Peyer's patch (tissue), 4 donors: Measurements from ENCODE around the gene FAM120B. TPM values are rescaled to one million over a fixed set of nuclear protein-coding genes. Genes with fewer than 3 reads are reported as not detected.

Experiments used
- DNase-seq, 3 donors: peaks; one replicate each; pipeline ENCODE4 v3.0.0-alpha.2; 2017 to 2019
- H3K27ac ChIP-seq, 4 donors: fragments of 200-600 bp; sonication (generic); one replicate each; pipeline ENCODE4 v1.5.1; 2016 to 2019
- H3K27me3 ChIP-seq, 2 donors: fragments of 200-600 bp; sonication (generic); one replicate each; pipeline ENCODE4 v1.5.1; 2019
- H3K36me3 ChIP-seq, 3 donors: fragments of 200-600 bp; sonication (generic); one replicate each; pipeline ENCODE4 v1.5.1; 2016 to 2019
- H3K4me1 ChIP-seq, 4 donors: fragments of 200-600 bp; sonication (generic); one replicate each; pipeline ENCODE4 v1.5.1; 2016 to 2019
- H3K4me3 ChIP-seq, 4 donors: fragments of 200-600 bp; sonication (generic); 1 replicate in 3 of 4; 2 replicates in 1 of 4; pipeline ENCODE4 v1.5.1; 2016 to 2019; ENCODE audit warnings: mild to moderate bottlenecking in 1 of 4
- H3K9me3 ChIP-seq, 4 donors: fragments of 200-600 bp; sonication (generic); one replicate each; pipeline ENCODE4 v1.5.1; 2016 to 2019; ENCODE audit warnings: mild to moderate bottlenecking in 1 of 4
- CTCF ChIP-seq, 6 experiments: fragments of 450-650 bp in 4 of 6; fragments of 200-600 bp in 2 of 6; sonication (generic) in 1 of 6; IDR thresholded peaks; one replicate each; pipeline ENCODE4 v1.5.1; 2017 to 2019; ENCODE audit warnings: antibody characterized with exemption in 6 of 6, mild to moderate bottlenecking in 3 of 6, moderate library complexity in 1 of 6
- POLR2A ChIP-seq, 2 donors: fragments of 450-650 bp; IDR thresholded peaks; one replicate each; pipeline ENCODE4 v1.5.1; 2017; ENCODE audit warnings: antibody characterized with exemption in 2 of 2, mild to moderate bottlenecking in 2 of 2, moderate library complexity in 2 of 2
- total RNA-seq, 4 donors: library from RNA; depleted of rRNA; stranded (reverse); fragments of >200 nt; gene quantifications; one replicate each; pipeline ENCODE4 v1.1.0, GENCODE V29; 2016

The FAM120B gene
- total RNA-seq, 4 donors from 2014 or later, result 22.1 to 50.3 (median 38.1) TPM

GRCh38 chr6:170372380-170373325 lies 66.1 kb downstream of the FAM120B start:
- no peak for DNase-seq
- no peaks in the 10 kb centered on the region for H3K27me3 ChIP-seq
- H3K36me3 ChIP-seq, result no peaks in the 10 kb centered on the region
- H3K27ac ChIP-seq, result no peak overlapping the region
- TF ChIP-seq CTCF (IDR thresholded peaks at IDR 0.05), result no peak
- no peak for TF ChIP-seq POLR2A (IDR thresholded peaks at IDR 0.05)
- no peaks in the 10 kb centered on the region for H3K9me3 ChIP-seq
- peaks cover 0 to 14% (median 3%) of the 10 kb centered on the region in 4 donors for H3K4me1 ChIP-seq
- H3K4me3 ChIP-seq, result no peak overlapping the region

- no peaks in the 10 kb centered on the region for H3K36me3 ChIP-seq
- no peak for DNase-seq
These were observed 68.2 kb downstream of the FAM120B start for GRCh38 chr6:170374571-170375444.

GRCh38 chr6:170375661-170376060 lies 69.1 kb downstream of the FAM120B start:
- Histone ChIP-seq H3K9me3 (no peaks in the 10 kb centered on the region), H3K27ac (no peak overlapping the region), H3K4me3 (no peak overlapping the region), H3K36me3 (no peaks in the 10 kb centered on the region), H3K27me3 (no peaks in the 10 kb centered on the region), H3K4me1 (no peaks in the 10 kb centered on the region)
- TF ChIP-seq CTCF (IDR thresholded peaks at IDR 0.05) (no peak), POLR2A (IDR thresholded peaks at IDR 0.05) (no peak)
- no peak for DNase-seq

More at GRCh38 chr6:170374571-170375444, 68.2 kb downstream of the FAM120B start:
- TF ChIP-seq CTCF (IDR thresholded peaks at IDR 0.05) (no peak), POLR2A (IDR thresholded peaks at IDR 0.05) (no peak)
- no peak overlapping the region for H3K27ac ChIP-seq
- H3K27me3 ChIP-seq, result no peaks in the 10 kb centered on the region
- peaks cover 0 to 6% (median 1%) of the 10 kb centered on the region in 4 donors for H3K4me1 ChIP-seq
- no peaks in the 10 kb centered on the region for H3K9me3 ChIP-seq
- H3K4me3 ChIP-seq, result no peak overlapping the region

- H3K27me3 ChIP-seq, result no peaks in the 10 kb centered on the region
- no peaks in the 10 kb centered on the region for H3K36me3 ChIP-seq
- H3K4me1 ChIP-seq, result no peaks in the 10 kb centered on the region
- H3K27ac ChIP-seq, result no peak overlapping the region
- H3K9me3 ChIP-seq, result no peaks in the 10 kb centered on the region
- H3K4me3 ChIP-seq, result no peak overlapping the region
- no peak for DNase-seq
- TF ChIP-seq POLR2A (IDR thresholded peaks at IDR 0.05) (no peak), CTCF (IDR thresholded peaks at IDR 0.05) (no peak)
These were observed 70.0 kb downstream of the FAM120B start for GRCh38 chr6:170376386-170377043.

- no peaks in the 10 kb centered on the region for H3K4me1 ChIP-seq
- DNase-seq, result no peak
- no peak overlapping the region for H3K4me3 ChIP-seq
These were observed 71.9 kb downstream of the FAM120B start for GRCh38 chr6:170378502-170378901.

More at GRCh38 chr6:170378502-170378901, 71.9 kb downstream of the FAM120B start:
- H3K27ac ChIP-seq, result no peak overlapping the region
- TF ChIP-seq POLR2A (IDR thresholded peaks at IDR 0.05), result no peak
- no peak for TF ChIP-seq CTCF (IDR thresholded peaks at IDR 0.05)
- no peaks in the 10 kb centered on the region for H3K27me3 ChIP-seq
- no peaks in the 10 kb centered on the region for H3K36me3 ChIP-seq
- H3K9me3 ChIP-seq, result no peaks in the 10 kb centered on the region
